ENCODE data around the gene RBM19.

Gene RBM19

GRCh38 chr12:113766879-113767878 is 198.9 kb downstream of the RBM19 start:
- no peak overlapping the region for H3K9ac ChIP-seq (ENCODE audit: low read depth, low read length)
- no peak overlapping the region for H3K27ac ChIP-seq (ENCODE audit: low read length)
- peaks cover 7% of the 10 kb centered on the region for H3K27me3 ChIP-seq (ENCODE audit: insufficient read depth, low read length)
- no peaks in the 10 kb centered on the region for H3K36me3 ChIP-seq (ENCODE audit: insufficient read depth, low read depth, low read length)
- no peak overlapping the region for H3K4me3 ChIP-seq (ENCODE audit: low read length)
- H3K4me1 ChIP-seq (ENCODE audit: insufficient read depth, low read length), result peaks cover 4% of the 10 kb centered on the region
- no peaks in the 10 kb centered on the region for H3K9me3 ChIP-seq (ENCODE audit: insufficient read depth, low read depth, low read length)
